ENCODE data around the gene GSTM4.

The GSTM4 gene

GRCh38 chr1:109657395-109657794, 1.5 kb downstream of the GSTM4 start:
- Histone ChIP-seq H3K27me3 (ENCODE audit: insufficient read depth, low read length, poor library complexity, severe bottlenecking) (no peaks in the 10 kb centered on the region), H4K20me1 (ENCODE audit: insufficient read depth, low read length, poor library complexity, severe bottlenecking) (no peaks in the 10 kb centered on the region), H3K4me1 (ENCODE audit: insufficient read depth, low read length, poor library complexity, severe bottlenecking) (peaks cover 15% of the 10 kb centered on the region), H3K4me2 (ENCODE audit: low read depth, low read length, poor library complexity, severe bottlenecking) (peak overlapping the region; percentile 77), H3K79me2 (ENCODE audit: insufficient read depth, low read length) (no peaks in the 10 kb centered on the region), H3K9ac (ENCODE audit: low read depth, low read length, poor library complexity, severe bottlenecking) (no peak overlapping the region), H3K9me2 (replicated peaks; ENCODE audit: low read depth, low read length) (no peaks in the 10 kb centered on the region), H3K4me3 (ENCODE audit: low read length, poor library complexity, severe bottlenecking) (no peak overlapping the region), H3K9me3 (ENCODE audit: insufficient read depth, low read depth, low read length) (no peaks in the 10 kb centered on the region), H3K36me3 (ENCODE audit: insufficient read depth, low read length) (no peaks in the 10 kb centered on the region), H2AFZ (ENCODE audit: low read length) (no peak overlapping the region), H3F3A (ENCODE audit: low read depth) (no peaks in the 10 kb centered on the region)
- TF ChIP-seq CTCF (conservative IDR thresholded peaks at IDR 0.05; ENCODE audit: low read length) (no peak), EZH2phosphoT487 (IDR thresholded peaks at IDR 0.05; ENCODE audit: borderline replicate concordance) (no peak)

- H4K20me1 ChIP-seq (ENCODE audit: insufficient read depth, low read length, poor library complexity, severe bottlenecking): no peaks in the 10 kb centered on the region
- H3K9me2 ChIP-seq (replicated peaks; ENCODE audit: low read depth, low read length): no peaks in the 10 kb centered on the region
- H3K4me1 ChIP-seq (ENCODE audit: insufficient read depth, low read length, poor library complexity, severe bottlenecking): peaks cover 15% of the 10 kb centered on the region
- H3F3A ChIP-seq (ENCODE audit: low read depth): no peaks in the 10 kb centered on the region
- H3K79me2 ChIP-seq (ENCODE audit: insufficient read depth, low read length): no peaks in the 10 kb centered on the region
- H3K27me3 ChIP-seq (ENCODE audit: insufficient read depth, low read length, poor library complexity, severe bottlenecking): no peaks in the 10 kb centered on the region
- no peak overlapping the region for H3K9ac ChIP-seq (ENCODE audit: low read depth, low read length, poor library complexity, severe bottlenecking)
- H3K4me3 ChIP-seq (ENCODE audit: low read length, poor library complexity, severe bottlenecking): no peak overlapping the region
- H3K9me3 ChIP-seq (ENCODE audit: insufficient read depth, low read depth, low read length): no peaks in the 10 kb centered on the region
- H3K36me3 ChIP-seq (ENCODE audit: insufficient read depth, low read length): no peaks in the 10 kb centered on the region
- no peak overlapping the region for H3K4me2 ChIP-seq (ENCODE audit: low read depth, low read length, poor library complexity, severe bottlenecking)
- TF ChIP-seq EZH2phosphoT487 (IDR thresholded peaks at IDR 0.05; ENCODE audit: borderline replicate concordance): no peak
- TF ChIP-seq CTCF (conservative IDR thresholded peaks at IDR 0.05; ENCODE audit: low read length): no peak
- no peak overlapping the region for H2AFZ ChIP-seq (ENCODE audit: low read length)
These were observed 2.1 kb downstream of the GSTM4 start for GRCh38 chr1:109657970-109658369.

- Histone ChIP-seq H3F3A (ENCODE audit: low read depth) (no peaks in the 10 kb centered on the region), H3K79me2 (ENCODE audit: insufficient read depth, low read length) (no peaks in the 10 kb centered on the region), H3K4me1 (ENCODE audit: insufficient read depth, low read length, poor library complexity, severe bottlenecking) (peaks cover 15% of the 10 kb centered on the region), H3K36me3 (ENCODE audit: insufficient read depth, low read length) (no peaks in the 10 kb centered on the region), H3K9ac (ENCODE audit: low read depth, low read length, poor library complexity, severe bottlenecking) (no peak overlapping the region), H3K27me3 (ENCODE audit: insufficient read depth, low read length, poor library complexity, severe bottlenecking) (no peaks in the 10 kb centered on the region), H3K4me2 (ENCODE audit: low read depth, low read length, poor library complexity, severe bottlenecking) (no peak overlapping the region), H3K9me3 (ENCODE audit: insufficient read depth, low read depth, low read length) (no peaks in the 10 kb centered on the region), H3K4me3 (ENCODE audit: low read length, poor library complexity, severe bottlenecking) (no peak overlapping the region), H3K9me2 (replicated peaks; ENCODE audit: low read depth, low read length) (no peaks in the 10 kb centered on the region), H2AFZ (ENCODE audit: low read length) (no peak overlapping the region), H4K20me1 (ENCODE audit: insufficient read depth, low read length, poor library complexity, severe bottlenecking) (no peaks in the 10 kb centered on the region)
- no peak for TF ChIP-seq EZH2phosphoT487 (IDR thresholded peaks at IDR 0.05; ENCODE audit: borderline replicate concordance)
- no peak for TF ChIP-seq CTCF (conservative IDR thresholded peaks at IDR 0.05; ENCODE audit: low read length)
These were observed 2.7 kb downstream of the GSTM4 start for GRCh38 chr1:109658533-109659042.

Data from Loucy (cell line).